Cardiac septum (tissue), 1 donor: ENCODE results near the gene MYZAP. TPM values are rescaled to one million over a fixed set of nuclear protein-coding genes. Genes with fewer than 3 reads are reported as not detected.

Experiments
- DNase-seq: peaks from one replicate; pipeline ENCODE4 v3.0.0-alpha.2; 2020; ENCODE audit warnings: low spot score
- intact Hi-C: fragments of 100-400 bp; cut with DNase I; formaldehyde crosslinking; loops from one replicate; pipeline ENCODE4 v1.14.0; 2022
- total RNA-seq: library from RNA; stranded (reverse); fragmentation: NEBNext Ultra II Directional; extraction: Animal tissue kit (Norgen Biotek cat#: 25700); gene quantifications from one replicate; pipeline ENCODE4 v1.2.1, GENCODE V29; 2021
- donor health status: DM: no; HTN: no; CAD: no.

MYZAP gene
- total RNA-seq, 1 donor from 2014 or later: 658 TPM

- no peak for DNase-seq
- intact Hi-C loops: loop anchor here (2.0 kb wide), 1 partner anchor 50 kb away; no protein-coding TSS in a partner anchor
Observed at GRCh38 chr15:57647071-57647790, 55.5 kb downstream of the MYZAP start.

- DNase-seq: no peak
- intact Hi-C loops: loop anchor here (2.0 kb wide), 1 partner anchor 51 kb away; no protein-coding TSS in a partner anchor
Observed at GRCh38 chr15:57647791-57648130, 56.1 kb downstream of the MYZAP start.

GRCh38 chr15:57649138-57649537 lies 57.4 kb downstream of the MYZAP start:
- DNase-seq: no peak
- intact Hi-C loops: no loop called here

GRCh38 chr15:57651445-57651844 lies 59.7 kb downstream of the MYZAP start:
- DNase-seq: no peak
- intact Hi-C loops: no loop called here

GRCh38 chr15:57652481-57652880 lies 60.8 kb downstream of the MYZAP start:
- intact Hi-C loops: no loop called here
- DNase-seq: no peak

GRCh38 chr15:57654153-57654852 lies 62.6 kb downstream of the MYZAP start:
- intact Hi-C loops: no loop called here
- DNase-seq: no peak

GRCh38 chr15:57655053-57655452 lies 63.3 kb downstream of the MYZAP start:
- intact Hi-C loops: no loop called here
- DNase-seq: no peak

- DNase-seq: no peak
- intact Hi-C loops: no loop called here
Observed at GRCh38 chr15:57655809-57656208, 64.1 kb downstream of the MYZAP start.

GRCh38 chr15:57656434-57656833 lies 64.7 kb downstream of the MYZAP start:
- no peak for DNase-seq
- intact Hi-C loops: no loop called here

GRCh38 chr15:57657619-57658018 lies 65.9 kb downstream of the MYZAP start:
- intact Hi-C loops: no loop called here
- DNase-seq: no peak

GRCh38 chr15:57662091-57662744 lies 70.5 kb downstream of the MYZAP start:
- intact Hi-C loops: loop anchor here (10.0 kb wide), 1 partner anchor 203 kb away; no protein-coding TSS in a partner anchor
- no peak for DNase-seq

- intact Hi-C loops: loop anchor here (10.0 kb wide), 1 partner anchor 202 kb away; no protein-coding TSS in a partner anchor
- DNase-seq: no peak
Observed at GRCh38 chr15:57662802-57663201, 71.1 kb downstream of the MYZAP start.

GRCh38 chr15:57663262-57663661 lies 71.6 kb downstream of the MYZAP start:
- DNase-seq: no peak
- intact Hi-C loops: loop anchor here (10.0 kb wide), 1 partner anchor 202 kb away; no protein-coding TSS in a partner anchor

- intact Hi-C loops: loop anchor here (5.0 to 10.0 kb wide), 2 partner anchors 62 to 200 kb away; no protein-coding TSS in a partner anchor
- no peak for DNase-seq
Observed at GRCh38 chr15:57665194-57665593, 73.5 kb downstream of the MYZAP start.

- no peak for DNase-seq
- intact Hi-C loops: loop anchor here (5.0 to 10.0 kb wide), 2 partner anchors 61 to 199 kb away; no protein-coding TSS in a partner anchor
Observed at GRCh38 chr15:57665939-57666338, 74.2 kb downstream of the MYZAP start.

- intact Hi-C loops: loop anchor here (5.0 to 10.0 kb wide), 2 partner anchors 60 to 197 kb away; no protein-coding TSS in a partner anchor
- DNase-seq: no peak
Observed at GRCh38 chr15:57667171-57667849, 75.6 kb downstream of the MYZAP start.

GRCh38 chr15:57668016-57668415 lies 76.3 kb downstream of the MYZAP start:
- no peak for DNase-seq
- intact Hi-C loops: loop anchor here (5.0 to 10.0 kb wide), 2 partner anchors 59 to 197 kb away; no protein-coding TSS in a partner anchor

- no peak for DNase-seq
- intact Hi-C loops: no loop called here
Observed at GRCh38 chr15:57671636-57672035, 79.9 kb downstream of the MYZAP start.

GRCh38 chr15:57675481-57676181 lies 83.9 kb downstream of the MYZAP start:
- intact Hi-C loops: no loop called here
- DNase-seq: no peak
